Measurements from ENCODE around the gene MRPL23. TPM values are rescaled to one million over a fixed set of nuclear protein-coding genes. Genes with fewer than 3 reads are reported as not detected.

Gene MRPL23
- total and polyA plus RNA-seq, 2 of the 8 experiments (the other 6 are each of a cell fraction or from before 2014, with no cell fraction given), result 86.4 to 244 TPM

DNA sequence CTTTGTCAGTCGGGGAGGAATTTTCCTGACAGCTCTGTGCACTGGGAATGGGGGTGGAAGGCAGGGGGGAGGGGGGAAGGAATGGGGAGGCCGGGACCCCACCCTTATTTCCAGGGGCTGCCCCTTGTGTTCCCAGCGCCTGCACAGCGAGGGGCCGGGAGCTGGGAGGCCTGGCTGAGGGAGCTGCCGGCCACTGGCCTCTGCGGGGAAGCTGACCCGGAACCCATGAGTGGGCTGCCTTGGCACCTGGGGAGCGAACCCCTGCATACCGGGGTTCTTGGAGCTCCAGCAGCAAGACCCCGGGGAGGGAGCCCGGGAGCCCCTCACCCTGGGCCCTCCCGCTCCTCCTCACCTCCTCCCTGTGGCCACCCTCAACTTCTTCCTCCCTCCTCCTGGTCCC lies 47.0 kb downstream of the MRPL23 start:
- H3K14ac ChIP-seq (ENCODE audit: insufficient read length), result no peak overlapping the region
- no CpG with 5 or more reads among the region's 13 CpGs for WGBS, 2 experiments (ENCODE audit: extremely low coverage in 1 of 2, insufficient coverage in 1 of 2, insufficient read length in 1 of 2, insufficient replicate concordance in 2 of 2, low coverage in 1 of 2, low lambda C conversion rate in 2 of 2, missing lambda C conversion rate in 1 of 2)
- H2AK5ac ChIP-seq (ENCODE audit: low read depth, low read length), result no peak overlapping the region
- POLR2A ChIA-PET (ENCODE audit: partially characterized antibody), result interaction anchor here (1.3 to 1.9 kb wide), 2 partner anchors 25 to 36 kb away, joined by 3 to 5 read pairs; no protein-coding TSS in a partner anchor
- no peak for TF ChIP-seq CREB1 (IDR thresholded peaks at IDR 0.05)
- no peak for TF ChIP-seq RBBP5 (IDR thresholded peaks at IDR 0.05; ENCODE audit: borderline replicate concordance, low read depth, low read length)
- no peak for TF ChIP-seq RXRA (IDR thresholded peaks at IDR 0.05; ENCODE audit: insufficient read depth, low read depth, low read length)
- TF ChIP-seq CTBP2 (IDR thresholded peaks at IDR 0.05; ENCODE audit: borderline replicate concordance, insufficient read depth, insufficient read length, low read length), result no peak
- TF ChIP-seq HDAC2 (IDR thresholded peaks at IDR 0.05; ENCODE audit: borderline replicate concordance in 1 of 2, low read depth in 2 of 2, low read length in 2 of 2), result no peak
- no peak for TF ChIP-seq BRCA1 (IDR thresholded peaks at IDR 0.05; ENCODE audit: low read depth, low read length)
- no peak for TF ChIP-seq SP1 (IDR thresholded peaks at IDR 0.05; ENCODE audit: low read depth, low read length)
- TF ChIP-seq CBX5 (IDR thresholded peaks at IDR 0.05; ENCODE audit: low read depth, low read length), result no peak
- no peak for TF ChIP-seq NANOG (IDR thresholded peaks at IDR 0.05; ENCODE audit: insufficient read depth, low read depth, low read length, poor library complexity, severe bottlenecking)
- no peak for FAIRE-seq
- no peaks in the 10 kb centered on the region for H3K23me2 ChIP-seq (ENCODE audit: low read depth, low read length)
- H4K5ac ChIP-seq (ENCODE audit: insufficient read length, low read depth, low read length), result no peak overlapping the region
- H4K20me1 ChIP-seq (replicated peaks in 1 of 2; ENCODE audit: control insufficient read depth in 1 of 2, insufficient read depth in 2 of 2, low read length in 2 of 2), result no peaks in the 10 kb centered on the region
- no peaks in the 10 kb centered on the region for H3K79me1 ChIP-seq (ENCODE audit: low read depth, low read length)
- no peaks in the 10 kb centered on the region for H3K9me3 ChIP-seq (ENCODE audit: insufficient read depth in 2 of 2, low read depth in 1 of 2, low read length in 1 of 2)
- H3K27ac ChIP-seq (ENCODE audit: low read depth, low read length), result no peak overlapping the region
- no peak overlapping the region for H3K4me3 ChIP-seq (ENCODE audit: extremely low read depth in 1 of 4, insufficient read depth in 2 of 4, low read depth in 3 of 4, low read length in 4 of 4)
- H2BK20ac ChIP-seq (ENCODE audit: low read length), result no peak overlapping the region
- no peak overlapping the region for H2AFZ ChIP-seq (ENCODE audit: low read length)
- H3K4me1 ChIP-seq (replicated peaks in 1 of 4; ENCODE audit: control insufficient read depth in 3 of 4, insufficient read depth in 4 of 4, low read length in 3 of 4), result no peaks in the 10 kb centered on the region
- no peaks in the 10 kb centered on the region for H3K36me3 ChIP-seq (ENCODE audit: control insufficient read depth in 2 of 4, insufficient read depth in 4 of 4, low read length in 3 of 4)
- H2BK120ac ChIP-seq (replicated peaks; ENCODE audit: low read depth, low read length), result no peak overlapping the region
- no peak overlapping the region for H2BK12ac ChIP-seq (ENCODE audit: low read depth, low read length)
- no peak overlapping the region for H3K23ac ChIP-seq (ENCODE audit: insufficient read length)
- H3K18ac ChIP-seq (ENCODE audit: extremely low read depth, low read length), result no peak overlapping the region
- H3K4ac ChIP-seq (replicated peaks; ENCODE audit: insufficient read length, low read depth, low read length), result no peak overlapping the region
- H3K56ac ChIP-seq (replicated peaks; ENCODE audit: insufficient read length, low read depth, low read length), result no peak overlapping the region
- CTCF ChIA-PET (ENCODE audit: partially characterized antibody), result interaction anchor here (0.7 to 1.0 kb wide), 3 partner anchors 156 to 341 kb away, joined by 3 to 4 read pairs (median 4); no protein-coding TSS in a partner anchor
- H4K8ac ChIP-seq (ENCODE audit: extremely low read depth, insufficient read depth, low read length), result no peak overlapping the region
- DNase-seq (ENCODE audit: low read depth in 1 of 2, low spot score in 2 of 2), result peak in 1 of 2 experiments; percentile 35
- no peaks in the 10 kb centered on the region for H3K79me2 ChIP-seq (ENCODE audit: control insufficient read depth in 1 of 2, insufficient read depth in 2 of 2, low read length in 2 of 2)
- H2BK5ac ChIP-seq (ENCODE audit: low read depth, low read length), result no peak overlapping the region
- no peak overlapping the region for H2BK15ac ChIP-seq (ENCODE audit: low read length)
- H4K91ac ChIP-seq (replicated peaks; ENCODE audit: insufficient read length, low read length), result no peak overlapping the region
- no peaks in the 10 kb centered on the region for H3K27me3 ChIP-seq (replicated peaks in 1 of 4; ENCODE audit: control insufficient read depth in 3 of 4, extremely low read depth in 1 of 4, insufficient read depth in 3 of 4, low read length in 3 of 4)
- H3K9ac ChIP-seq (replicated peaks in 1 of 4; ENCODE audit: extremely low read depth in 1 of 4, low read depth in 3 of 4, low read length in 3 of 4), result no peak overlapping the region
- H3K4me2 ChIP-seq (ENCODE audit: insufficient read depth in 1 of 2, low read depth in 2 of 2, low read length in 2 of 2), result no peak overlapping the region

Data from H1 (cell line).